Liver (tissue), 9 donors: ENCODE results near the gene ARL4A. TPM values are rescaled to one million over a fixed set of nuclear protein-coding genes. Genes with fewer than 3 reads are reported as not detected.
"Not testable (repeated sequence)": the region's sequence is repeated elsewhere in the genome, so short reads cannot be mapped to it uniquely, and the experiment has no call there.

Source experiments
- DNase-seq: peaks from one replicate; pipeline ENCODE4 v3.0.0-alpha.2; 2017; ENCODE audit warnings: low spot score
- H3K27ac ChIP-seq, 2 donors: one replicate each; pipeline ENCODE4 v1.7.0; 2013; ENCODE audit warnings: inconsistent platforms in 2 of 2, low read length in 2 of 2, control low read depth in 1 of 2, low read depth in 1 of 2, mild to moderate bottlenecking in 1 of 2
- H3K27me3 ChIP-seq, 4 donors: one replicate each; pipeline versions ENCODE4 v1.6.1 to v1.7.0; 2013; ENCODE audit warnings: low read length in 3 of 4, inconsistent platforms in 1 of 4, mild to moderate bottlenecking in 1 of 4, moderate library complexity in 1 of 4; ENCODE audit not compliant: control insufficient read depth in 4 of 4, insufficient read depth in 4 of 4
- H3K36me3 ChIP-seq, 4 donors: one replicate each; pipeline versions ENCODE4 v1.6.1 to v1.7.0; 2013; ENCODE audit warnings: low read length in 3 of 4, mild to moderate bottlenecking in 3 of 4, low read depth in 1 of 4, moderate library complexity in 1 of 4; ENCODE audit not compliant: control insufficient read depth in 4 of 4, insufficient read depth in 3 of 4
- H3K4me1 ChIP-seq, 4 donors: one replicate each; pipeline versions ENCODE4 v1.6.1 to v1.7.0; 2013; ENCODE audit warnings: low read length in 3 of 4, mild to moderate bottlenecking in 3 of 4, moderate library complexity in 1 of 4; ENCODE audit not compliant: control insufficient read depth in 4 of 4, insufficient read depth in 4 of 4
- H3K4me3 ChIP-seq, 3 donors: one replicate each; pipeline versions ENCODE4 v1.6.1 to v1.7.0; 2013; ENCODE audit warnings: low read length in 3 of 3, control low read depth in 1 of 3, low read depth in 1 of 3, mild to moderate bottlenecking in 1 of 3
- H3K9ac ChIP-seq, 2 donors: one replicate each; pipeline ENCODE4 v1.7.0; 2013; ENCODE audit warnings: low read length in 2 of 2, mild to moderate bottlenecking in 2 of 2, moderate library complexity in 2 of 2, control low read depth in 1 of 2, low read depth in 1 of 2
- H3K9me3 ChIP-seq, 4 donors: one replicate each; pipeline versions ENCODE4 v1.6.1 to v1.7.0; 2013; ENCODE audit warnings: low read length in 3 of 4; ENCODE audit not compliant: control insufficient read depth in 4 of 4
- ATF3 ChIP-seq: IDR thresholded peaks from 2 replicates; pipeline ENCODE4 v1.6.1; 2016; ENCODE audit warnings: antibody characterized with exemption
- CTCF ChIP-seq: fragments of 150-350 bp; IDR thresholded peaks from 2 replicates; pipeline ENCODE4 v1.5.1; 2017; ENCODE audit warnings: improper control_type of control experiment, low read depth, low read length; ENCODE audit not compliant: missing input control
- EGR1 ChIP-seq, 2 donors: IDR thresholded peaks; 2 replicates each; pipeline ENCODE4 v1.6.1; 2016 to 2018; ENCODE audit warnings: antibody characterized with exemption in 2 of 2, low read depth in 2 of 2
- FOXA1 ChIP-seq: IDR thresholded peaks from 2 replicates; pipeline ENCODE4 v1.6.1; 2016; ENCODE audit warnings: antibody characterized with exemption
- FOXA2 ChIP-seq: IDR thresholded peaks from 2 replicates; pipeline ENCODE4 v1.6.1; 2016; ENCODE audit warnings: antibody characterized with exemption
- GABPA ChIP-seq, 2 donors: IDR thresholded peaks in 1 of 2; conservative IDR thresholded peaks in 1 of 2; 2 replicates each; pipeline ENCODE4 v1.6.1; 2016; ENCODE audit warnings: antibody characterized with exemption in 2 of 2, mild to moderate bottlenecking in 1 of 2, moderate library complexity in 1 of 2
- HNF4A ChIP-seq, 2 donors: conservative IDR thresholded peaks; 2 replicates each; pipeline ENCODE4 v1.6.1; 2016; ENCODE audit warnings: antibody characterized with exemption in 2 of 2, mild to moderate bottlenecking in 2 of 2
- HNF4G ChIP-seq: IDR thresholded peaks from 2 replicates; pipeline ENCODE4 v1.6.1; 2016; ENCODE audit warnings: antibody characterized with exemption
- JUND ChIP-seq, 2 donors: IDR thresholded peaks; 2 replicates each; pipeline ENCODE4 v1.6.1; 2016; ENCODE audit warnings: antibody characterized with exemption in 2 of 2
- MAX ChIP-seq: IDR thresholded peaks from 2 replicates; pipeline ENCODE4 v1.6.1; 2016; ENCODE audit warnings: antibody characterized with exemption
- NR2F2 ChIP-seq: IDR thresholded peaks from 2 replicates; pipeline ENCODE4 v1.6.1; 2016; ENCODE audit warnings: antibody characterized with exemption
- RAD21 ChIP-seq, 2 donors: IDR thresholded peaks; 2 replicates each; pipeline ENCODE4 v1.6.1; 2016; ENCODE audit warnings: antibody characterized with exemption in 2 of 2, mild to moderate bottlenecking in 2 of 2
- REST ChIP-seq: IDR thresholded peaks from 2 replicates; pipeline ENCODE4 v1.6.1; 2016; ENCODE audit warnings: antibody characterized with exemption, mild to moderate bottlenecking
- SP1 ChIP-seq: IDR thresholded peaks from 2 replicates; pipeline ENCODE4 v1.6.1; 2018; ENCODE audit warnings: antibody characterized with exemption, mild to moderate bottlenecking
- TAF1 ChIP-seq: conservative IDR thresholded peaks from 2 replicates; pipeline ENCODE4 v1.6.1; 2016; ENCODE audit warnings: antibody characterized with exemption, mild to moderate bottlenecking
- ZBTB33 ChIP-seq: IDR thresholded peaks from 2 replicates; pipeline ENCODE4 v1.6.1; 2016; ENCODE audit warnings: antibody characterized with exemption
- WGBS: extraction: QIAGEN DNeasy Blood & Tissue Kit; methylation state at CpG from one replicate; pipeline ENCODE4 v1.1.7; 2013; 5-methylcytosine and 5-hydroxymethylcytosine counted together
- polyA plus RNA-seq, 2 donors: library from polyadenylated mRNA; stranded (reverse) in 1 of 2; unstranded in 1 of 2; fragments of 200-250 nt in 1 of 2; fragments of >200 nt in 1 of 2; fragmentation: Nextera tagmentation in 1 of 2; extraction: Ambion mirVana in 1 of 2; gene quantifications; one replicate each; pipeline versions ENCODE4 v1.2.1 to v1.2.3, GENCODE V29; 2013 to 2015
- total RNA-seq, 2 donors: library from RNA; depleted of rRNA; stranded (reverse); fragments of >200 nt; gene quantifications; one replicate each; pipeline ENCODE4 v1.2.3, GENCODE V29; 2014
- donor health status: healthy.
- donor health status: healthy.
- donor health status: healthy.
- donor health status: healthy.
- donor health status: healthy.

The ARL4A gene
- total and polyA plus RNA-seq, 4 donors = 7.5 to 77.3 (median 16.0) TPM

GRCh38 chr7:12670000-12670729 lies 17.3 kb upstream of the ARL4A start:
- Histone ChIP-seq H3K27ac (no peak overlapping the region), H3K4me3 (no peak overlapping the region), H3K9ac (no peak overlapping the region), H3K36me3 (no peaks in the 10 kb centered on the region), H3K9me3 (no peaks in the 10 kb centered on the region), H3K27me3 (no peaks in the 10 kb centered on the region), H3K4me1 (peaks cover 0 to 7% (median 0%) of the 10 kb centered on the region in 4 donors)
- WGBS = 21% methylated on average over 1 of the region's 1 CpG
- DNase-seq = no peak
- TF ChIP-seq JUND (IDR thresholded peaks at IDR 0.05) (no peak), SP1 (no peak), NR2F2 (no peak), HNF4G (no peak), HNF4A (conservative IDR thresholded peaks at IDR 0.05) (no peak), GABPA (IDR thresholded peaks at IDR 0.05 in 1 of 2, conservative IDR thresholded peaks at IDR 0.05 in 1 of 2) (no peak), EGR1 (IDR thresholded peaks at IDR 0.05; ENCODE audit: low read depth in 2 of 2) (no peak), CTCF (no peak)

GRCh38 chr7:12670743-12671520 lies 16.5 kb upstream of the ARL4A start:
- DNase-seq = no peak
- 74% methylated on average over 6 of the region's 6 CpGs for WGBS
- TF ChIP-seq MAX (no peak), HNF4G (no peak), FOXA2 (no peak), TAF1 (no peak), REST (no peak), FOXA1 (no peak), RAD21 (IDR thresholded peaks at IDR 0.05) (no peak), EGR1 (IDR thresholded peaks at IDR 0.05; ENCODE audit: low read depth in 2 of 2) (no peak), CTCF (no peak), JUND (IDR thresholded peaks at IDR 0.05) (no peak), ATF3 (no peak), GABPA (IDR thresholded peaks at IDR 0.05 in 1 of 2, conservative IDR thresholded peaks at IDR 0.05 in 1 of 2) (no peak), SP1 (no peak), ZBTB33 (no peak)
- H3K9ac ChIP-seq = no peak overlapping the region
- H3K27ac ChIP-seq = no peak overlapping the region
- no peaks in the 10 kb centered on the region for H3K36me3 ChIP-seq
- no peak overlapping the region for H3K4me3 ChIP-seq
- H3K9me3 ChIP-seq = no peaks in the 10 kb centered on the region
- no peaks in the 10 kb centered on the region for H3K27me3 ChIP-seq
- H3K4me1 ChIP-seq = peaks cover 0 to 8% (median 0%) of the 10 kb centered on the region in 4 donors

GRCh38 chr7:12673436-12673835 lies 14.0 kb upstream of the ARL4A start:
- not testable (repeated sequence) for H3K36me3 ChIP-seq, H3K9ac ChIP-seq, DNase-seq, H3K27ac ChIP-seq, H3K4me1 ChIP-seq, H3K4me3 ChIP-seq, H3K9me3 ChIP-seq, H3K27me3 ChIP-seq
- 85% methylated on average over 7 of the region's 7 CpGs for WGBS
